ENCODE data around the gene CAMTA1.

CAMTA1 gene

GRCh38 chr1:7383671-7384520 lies 598.6 kb downstream of the CAMTA1 start:
- H3K27ac ChIP-seq = no peak overlapping the region
- no peak for DNase-seq (ENCODE audit: low read depth, low spot score)

GRCh38 chr1:7384679-7385078 lies 599.4 kb downstream of the CAMTA1 start:
- no peak overlapping the region for H3K27ac ChIP-seq
- no peak for DNase-seq (ENCODE audit: low read depth, low spot score)

GRCh38 chr1:7385471-7386225 lies 600.4 kb downstream of the CAMTA1 start:
- no peak overlapping the region for H3K27ac ChIP-seq
- no peak for DNase-seq (ENCODE audit: low read depth, low spot score)

- no peak for DNase-seq (ENCODE audit: low read depth, low spot score)
- H3K27ac ChIP-seq = no peak overlapping the region
Observed at GRCh38 chr1:7386226-7387052, 601.2 kb downstream of the CAMTA1 start.

- DNase-seq (ENCODE audit: low read depth, low spot score) = no peak
- H3K27ac ChIP-seq = no peak overlapping the region
Observed at GRCh38 chr1:7387053-7387927, 602.0 kb downstream of the CAMTA1 start.

- DNase-seq (ENCODE audit: low read depth, low spot score) = no peak
- no peak overlapping the region for H3K27ac ChIP-seq
Observed at GRCh38 chr1:7388141-7388487, 602.9 kb downstream of the CAMTA1 start.

DNA sequence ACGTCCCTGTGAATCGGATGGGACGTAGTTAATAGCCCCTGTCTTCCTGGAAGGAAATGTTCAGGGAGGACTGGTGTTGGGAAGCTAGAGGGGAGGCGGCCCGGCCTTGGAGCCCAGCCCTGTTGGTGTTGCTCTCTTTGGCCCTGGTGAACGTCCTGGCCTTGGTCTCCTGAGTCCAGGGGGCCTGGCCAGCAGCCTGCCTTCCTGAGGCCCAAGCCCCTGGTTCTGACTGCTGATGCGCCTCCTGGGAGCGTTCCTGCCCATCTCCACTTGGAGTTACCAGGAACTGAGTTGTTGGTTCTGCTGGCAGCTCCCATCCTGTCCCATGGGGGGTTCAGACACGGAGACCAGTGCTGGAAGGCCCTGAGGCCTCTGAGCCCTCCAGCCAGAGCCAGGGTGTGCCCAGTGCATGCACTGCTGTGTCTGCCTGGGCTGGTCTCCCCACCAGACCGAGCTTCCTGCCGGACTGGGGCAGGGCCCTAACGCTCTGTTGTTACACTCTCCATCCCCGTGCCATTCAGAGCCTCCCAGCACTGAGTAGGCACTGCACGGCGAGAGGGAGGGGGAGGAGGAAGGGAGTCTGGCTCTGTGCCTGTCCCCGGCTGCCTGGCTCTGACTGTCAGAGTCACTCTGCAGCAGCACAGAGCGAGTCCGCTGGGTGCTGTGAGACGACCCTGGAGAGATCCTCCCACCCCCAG lies 603.4 kb downstream of the CAMTA1 start:
- no peak overlapping the region for H3K27ac ChIP-seq
- DNase-seq (ENCODE audit: low read depth, low spot score) = no peak

DNA sequence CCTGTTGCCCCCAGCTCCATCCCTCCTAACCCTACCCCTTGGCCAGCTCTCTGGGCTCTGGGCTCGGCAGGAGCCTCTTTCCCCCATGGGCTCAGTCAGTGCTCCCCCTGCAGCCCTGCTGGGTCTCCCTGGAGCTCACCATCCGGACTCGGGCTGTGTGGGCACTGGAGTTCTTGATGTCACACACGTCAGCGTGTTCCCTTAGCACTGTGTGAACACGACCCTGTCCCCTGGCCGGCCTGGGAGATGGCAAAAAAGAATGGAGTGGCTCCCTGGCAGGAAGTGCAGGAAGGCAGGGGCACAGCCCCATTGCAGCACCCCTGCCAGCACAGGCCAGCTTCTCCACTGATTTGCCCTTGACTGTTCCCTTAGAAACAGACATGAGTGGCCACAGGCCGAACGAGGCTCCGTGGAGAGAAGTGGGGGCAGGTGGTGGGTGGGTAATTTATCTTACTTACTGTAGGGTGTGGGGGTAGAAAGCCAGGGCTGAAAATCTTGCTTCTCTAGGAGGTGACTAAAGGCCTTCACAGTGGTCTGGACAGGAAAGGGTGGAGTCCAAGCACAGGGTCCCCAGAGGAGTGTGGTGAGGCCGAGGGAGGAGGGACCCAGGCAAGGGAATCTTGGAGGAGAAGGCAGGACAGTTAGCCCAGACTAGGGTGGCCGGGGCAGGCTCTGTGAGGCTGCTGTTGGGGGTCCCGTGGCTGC lies 604.1 kb downstream of the CAMTA1 start:
- no peak for DNase-seq (ENCODE audit: low read depth, low spot score)
- no peak overlapping the region for H3K27ac ChIP-seq

DNA sequence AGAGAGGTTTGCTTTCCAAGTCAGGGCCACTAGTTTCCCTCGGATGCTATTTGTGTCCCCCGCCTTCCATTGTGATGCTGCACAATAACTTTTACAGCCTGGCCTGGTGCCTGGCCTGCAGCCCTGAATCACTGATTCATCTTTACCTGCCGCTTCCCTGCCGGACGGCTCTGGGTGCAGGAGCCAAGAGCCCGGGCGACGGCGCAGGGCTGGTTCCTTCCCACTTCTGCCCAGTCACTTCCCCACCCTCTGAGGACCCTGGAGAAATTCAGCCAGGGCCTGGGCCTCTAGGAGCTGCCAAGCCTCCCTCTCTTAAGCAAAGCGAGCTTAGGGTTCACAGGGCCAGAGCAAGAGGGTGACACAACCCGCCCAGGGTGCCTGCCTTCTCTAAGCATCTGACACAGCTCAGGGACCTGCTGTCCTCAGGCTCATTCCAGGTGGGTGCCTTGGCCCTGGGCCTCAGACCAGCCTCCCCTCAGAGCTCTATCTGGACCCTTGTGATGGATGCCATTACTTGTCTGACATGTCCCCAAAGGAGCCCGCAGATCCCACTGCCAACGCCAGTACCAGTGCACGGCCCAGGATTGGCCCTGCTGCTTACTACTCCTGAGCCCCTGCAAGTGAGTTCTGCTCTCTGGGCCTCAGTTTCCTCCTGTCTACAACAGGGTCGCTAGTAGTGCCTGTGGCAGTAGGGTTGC lies 604.8 kb downstream of the CAMTA1 start:
- no peak for DNase-seq (ENCODE audit: low read depth, low spot score)
- H3K27ac ChIP-seq = no peak overlapping the region

DNA sequence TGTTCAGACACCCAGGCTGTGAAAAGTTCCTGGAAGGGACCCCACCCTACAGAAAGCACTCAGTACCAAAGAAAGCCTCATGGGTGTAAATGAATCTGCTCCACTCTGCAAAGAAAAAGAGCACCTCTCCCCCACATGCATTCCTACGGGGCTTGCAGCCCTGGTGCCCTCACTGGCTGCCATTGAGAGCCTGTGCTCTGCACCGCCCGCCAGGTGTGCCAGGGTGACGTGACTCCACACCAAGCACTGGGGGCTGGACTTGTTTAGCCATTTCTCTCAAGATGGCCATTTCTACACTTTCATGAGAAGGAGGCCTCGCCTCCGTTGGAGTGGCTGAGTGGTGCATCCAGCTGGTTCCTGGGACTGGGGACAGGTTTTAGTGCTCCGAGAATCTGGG lies 605.3 kb downstream of the CAMTA1 start:
- DNase-seq (ENCODE audit: low read depth, low spot score) = no peak
- no peak overlapping the region for H3K27ac ChIP-seq

DNA sequence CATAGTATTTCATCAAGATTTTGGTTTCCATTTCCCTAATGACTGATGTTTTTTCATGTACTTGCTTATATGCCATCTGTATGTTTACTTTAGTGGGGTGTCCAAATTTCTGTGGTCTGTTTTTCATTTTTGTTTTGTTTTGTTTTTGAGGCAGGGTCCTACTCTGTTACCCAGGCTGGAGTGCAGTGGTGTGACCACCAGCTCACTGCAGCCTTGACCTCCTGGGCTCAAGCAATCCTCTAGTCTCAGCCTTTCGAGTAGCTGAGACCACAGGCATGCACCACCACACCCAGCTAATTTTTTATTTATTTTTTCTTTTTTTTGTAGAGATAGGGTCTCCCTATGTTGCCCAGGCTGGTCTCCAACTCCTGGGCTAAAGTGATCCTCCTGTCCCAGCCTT lies 607.9 kb downstream of the CAMTA1 start:
- DNase-seq (ENCODE audit: low read depth, low spot score) = no peak
- H3K27ac ChIP-seq = no peak overlapping the region

DNA sequence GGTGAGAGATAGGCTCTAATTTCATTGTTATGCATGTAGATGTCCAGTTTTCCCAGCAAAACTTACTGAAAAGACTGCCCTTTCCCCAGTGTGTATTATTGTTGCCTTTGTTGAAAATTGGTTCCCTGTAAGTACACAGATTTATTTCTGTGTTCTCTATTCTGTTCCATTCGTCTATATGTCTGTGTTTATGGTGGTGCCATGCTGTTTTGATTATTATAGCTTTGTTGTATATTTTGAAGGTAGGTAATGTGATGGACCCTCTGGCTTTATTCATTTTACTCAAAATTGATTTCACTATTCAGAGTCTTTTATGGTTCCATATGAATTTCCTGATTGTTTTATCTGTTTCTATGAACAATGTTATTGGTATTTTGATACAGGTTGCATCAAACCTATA lies 610.0 kb downstream of the CAMTA1 start:
- no peak overlapping the region for H3K27ac ChIP-seq
- DNase-seq (ENCODE audit: low read depth, low spot score) = no peak

DNA sequence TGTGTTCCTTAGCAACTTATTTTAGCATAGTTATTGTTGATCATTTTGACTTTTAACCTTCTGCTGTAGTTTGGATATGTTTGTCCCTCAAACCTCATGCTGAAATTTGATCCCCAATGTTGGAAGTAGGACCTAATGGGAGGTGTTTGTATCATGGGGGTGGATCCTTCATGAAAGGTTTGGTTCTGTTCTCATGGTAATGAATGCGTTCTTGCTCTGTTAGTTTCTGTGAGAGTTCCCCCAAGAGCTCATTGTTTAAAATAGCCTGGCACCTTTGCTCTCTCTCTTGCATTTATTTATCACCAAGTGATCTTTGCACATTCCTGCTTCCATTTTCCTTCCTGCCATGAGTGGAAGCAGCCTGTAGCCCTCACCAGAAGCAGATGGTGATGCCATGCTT lies 613.7 kb downstream of the CAMTA1 start:
- no peak overlapping the region for H3K27ac ChIP-seq
- no peak for DNase-seq (ENCODE audit: low read depth, low spot score)

GRCh38 chr1:7399514-7400125 lies 614.4 kb downstream of the CAMTA1 start:
- no peak for DNase-seq (ENCODE audit: low read depth, low spot score)
- no peak overlapping the region for H3K27ac ChIP-seq

DNA sequence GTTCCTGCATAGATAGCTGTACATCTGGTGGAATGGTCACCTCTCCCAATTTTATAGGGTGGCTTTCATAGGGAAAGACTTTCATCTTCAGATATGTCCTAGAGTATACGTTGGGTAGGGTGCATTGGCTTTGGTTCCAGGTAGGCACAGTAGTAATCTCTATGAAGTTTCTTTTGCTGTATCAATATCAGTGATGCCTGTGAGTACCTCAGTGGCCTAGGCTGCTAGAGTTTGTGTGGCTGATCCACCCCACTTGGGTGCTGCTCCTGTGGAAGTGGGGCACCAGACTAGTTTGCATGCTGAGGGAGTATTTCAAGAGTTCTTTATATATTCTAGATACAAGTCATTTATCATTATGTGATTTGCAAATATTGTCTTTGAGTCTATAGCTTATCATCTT lies 615.3 kb downstream of the CAMTA1 start:
- H3K27ac ChIP-seq = no peak overlapping the region
- DNase-seq (ENCODE audit: low read depth, low spot score) = no peak

GRCh38 chr1:7401814-7402547 lies 616.7 kb downstream of the CAMTA1 start:
- peak; percentile 96 for DNase-seq (ENCODE audit: low read depth, low spot score)
- no peak overlapping the region for H3K27ac ChIP-seq

DNA sequence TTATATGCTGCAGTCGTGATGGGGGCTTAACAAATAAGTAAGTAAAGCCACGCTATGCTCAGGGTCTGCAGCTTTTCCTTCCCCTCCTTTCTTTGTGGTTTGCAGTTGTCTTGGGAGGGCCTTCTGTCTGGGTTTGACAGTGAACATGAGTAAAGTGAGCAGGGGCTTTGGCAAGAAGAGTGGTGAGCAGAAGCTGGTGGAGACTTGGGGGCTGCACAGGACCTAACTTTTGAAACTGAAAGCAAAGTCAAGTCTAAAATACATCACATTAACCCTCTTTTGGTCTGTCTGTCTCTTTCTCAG lies 617.2 kb downstream of the CAMTA1 start:
- DNase-seq (ENCODE audit: low read depth, low spot score) = no peak
- H3K27ac ChIP-seq = no peak overlapping the region
